Stimulated activated naive B cell treated with anti-CD40 and anti-IgM and Interleukin-4, amounts not matched to agents 10 μg/mL and 1 μg/mL and 100 μg/mL, for 72 hours (primary cell): Measurements from ENCODE around the gene TTLL1.

Experiments used
- ATAC-seq, 2 donors: fragments of 150-1000 bp; cut with Tn5 transposase; replicated peaks; 2 replicates each; pipeline ENCODE4 v1.10.0; 2021; ENCODE audit warnings: moderate library complexity in 1 of 2
- DNase-seq: peaks from one replicate; pipeline ENCODE4 v3.0.0; 2021
- H3K27ac Mint-ChIP-seq: one replicate; pipeline ENCODE4 v1.8.0; 2022; ENCODE audit warnings: mild to moderate bottlenecking, mixed read lengths
- H3K27me3 Mint-ChIP-seq, 2 donors: one replicate each; pipeline ENCODE4 v1.8.0; 2022; ENCODE audit warnings: mixed read lengths in 2 of 2
- H3K36me3 Mint-ChIP-seq, 2 donors: one replicate each; pipeline ENCODE4 v1.8.0; 2022; ENCODE audit warnings: mixed read lengths in 2 of 2, mild to moderate bottlenecking in 1 of 2
- H3K4me1 Mint-ChIP-seq, 2 donors: one replicate each; pipeline ENCODE4 v1.8.0; 2022; ENCODE audit warnings: mixed read lengths in 2 of 2, mild to moderate bottlenecking in 1 of 2
- H3K4me3 Mint-ChIP-seq, 2 donors: one replicate each; pipeline ENCODE4 v1.8.0; 2022; ENCODE audit warnings: mild to moderate bottlenecking in 2 of 2, mixed read lengths in 2 of 2, moderate library complexity in 1 of 2
- H3K9me3 Mint-ChIP-seq, 2 donors: one replicate each; pipeline ENCODE4 v1.8.0; 2022; ENCODE audit warnings: mixed read lengths in 2 of 2, mild to moderate bottlenecking in 1 of 2

Gene TTLL1

DNA sequence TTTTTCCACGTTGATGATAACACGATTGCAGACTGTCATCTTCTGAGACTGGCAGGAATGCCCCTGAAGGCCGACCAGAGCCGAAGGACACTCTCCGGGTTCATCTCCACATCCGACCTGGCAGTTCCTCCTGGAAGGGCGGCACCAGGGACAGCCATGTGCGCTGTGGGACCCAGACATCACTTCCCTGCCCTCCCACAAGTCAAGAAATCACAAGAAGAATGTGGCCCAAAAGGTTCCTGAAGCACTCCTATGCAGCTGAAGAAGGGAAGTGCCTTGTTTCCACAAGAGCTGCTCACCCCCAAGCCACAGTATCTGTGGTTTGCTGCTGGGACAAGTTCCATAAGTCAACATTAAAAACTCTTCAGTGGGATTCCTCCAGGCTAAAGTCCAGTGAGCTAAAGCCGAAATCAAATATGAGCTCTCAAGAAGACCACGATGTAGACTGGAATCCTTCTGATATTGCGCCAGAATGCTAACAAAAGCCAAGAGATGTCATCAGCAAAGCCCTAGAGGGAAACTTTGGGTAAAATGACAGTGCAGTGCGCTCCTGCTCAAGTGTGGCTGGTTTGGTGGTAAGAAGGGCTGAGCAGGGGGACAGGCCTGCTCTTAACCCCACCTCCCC lies 95.4 kb downstream of the TTLL1 start:
- Mint-ChIP-seq H3K9me3 (no peaks in the 10 kb centered on the region), H3K27me3 (no peaks in the 10 kb centered on the region), H3K27ac (no peak overlapping the region), H3K4me1 (peaks cover 49 to 83% of the 10 kb centered on the region in 2 donors), H3K36me3 (peaks cover 11 to 18% of the 10 kb centered on the region in 2 donors), H3K4me3 (no peak overlapping the region)
- DNase-seq, result no peak
- no peak for ATAC-seq

GRCh38 chr22:42992886-42993479 lies 96.2 kb downstream of the TTLL1 start:
- no peak for DNase-seq
- Mint-ChIP-seq H3K27ac (no peak overlapping the region), H3K27me3 (no peaks in the 10 kb centered on the region), H3K4me1 (peaks cover 43 to 75% of the 10 kb centered on the region in 2 donors), H3K9me3 (no peaks in the 10 kb centered on the region), H3K4me3 (no peak overlapping the region), H3K36me3 (peaks cover 11 to 18% of the 10 kb centered on the region in 2 donors)
- ATAC-seq, result no peak

GRCh38 chr22:42992092-42992491 lies 97.1 kb downstream of the TTLL1 start:
- Mint-ChIP-seq H3K4me3 (no peak overlapping the region), H3K27me3 (no peaks in the 10 kb centered on the region), H3K36me3 (peaks cover 11 to 18% of the 10 kb centered on the region in 2 donors), H3K4me1 (peaks cover 39 to 67% of the 10 kb centered on the region in 2 donors), H3K27ac (no peak overlapping the region), H3K9me3 (no peaks in the 10 kb centered on the region)
- ATAC-seq, result no peak
- no peak for DNase-seq

DNA sequence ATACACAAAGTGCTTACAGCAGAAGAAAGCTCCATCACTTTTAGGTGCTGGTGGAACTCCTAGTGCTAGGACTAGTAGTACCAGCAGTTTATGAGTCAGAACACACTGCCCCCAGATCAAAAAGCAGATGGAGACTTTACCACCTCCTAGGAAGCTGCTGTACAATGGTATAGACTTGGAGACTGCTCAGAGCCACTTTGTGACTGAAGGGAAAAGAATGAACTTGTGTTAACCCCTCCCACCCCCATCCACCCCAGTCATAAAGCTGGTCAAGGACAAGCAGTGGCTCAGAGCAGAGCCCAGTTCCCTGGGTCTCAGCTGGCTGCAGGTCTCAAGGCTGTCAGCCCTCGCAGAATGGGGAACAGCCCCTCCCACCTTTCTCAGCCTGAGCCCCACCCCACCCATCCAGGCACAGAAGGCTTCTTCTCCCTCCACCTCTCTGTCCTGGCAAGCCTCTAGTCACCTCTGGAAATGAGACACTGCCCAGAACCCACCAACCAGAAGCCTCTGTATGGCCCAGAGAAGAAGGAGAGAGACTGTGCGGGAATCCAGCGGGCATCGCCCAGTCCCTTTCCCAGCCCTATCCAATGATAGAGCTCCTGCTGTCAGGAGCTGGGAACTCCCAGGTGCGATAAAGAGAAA lies 98.1 kb downstream of the TTLL1 start:
- peak in 1 of 2 donors; percentile 27 for ATAC-seq
- peaks cover 42 to 69% of the 10 kb centered on the region in 2 donors for H3K4me1 Mint-ChIP-seq
- H3K27me3 Mint-ChIP-seq, result no peaks in the 10 kb centered on the region
- H3K36me3 Mint-ChIP-seq, result peaks cover 10 to 15% of the 10 kb centered on the region in 2 donors
- no peaks in the 10 kb centered on the region for H3K9me3 Mint-ChIP-seq
- H3K4me3 Mint-ChIP-seq, result no peak overlapping the region
- DNase-seq, result no peak
- peak overlapping the region; percentile 25 for H3K27ac Mint-ChIP-seq

DNA sequence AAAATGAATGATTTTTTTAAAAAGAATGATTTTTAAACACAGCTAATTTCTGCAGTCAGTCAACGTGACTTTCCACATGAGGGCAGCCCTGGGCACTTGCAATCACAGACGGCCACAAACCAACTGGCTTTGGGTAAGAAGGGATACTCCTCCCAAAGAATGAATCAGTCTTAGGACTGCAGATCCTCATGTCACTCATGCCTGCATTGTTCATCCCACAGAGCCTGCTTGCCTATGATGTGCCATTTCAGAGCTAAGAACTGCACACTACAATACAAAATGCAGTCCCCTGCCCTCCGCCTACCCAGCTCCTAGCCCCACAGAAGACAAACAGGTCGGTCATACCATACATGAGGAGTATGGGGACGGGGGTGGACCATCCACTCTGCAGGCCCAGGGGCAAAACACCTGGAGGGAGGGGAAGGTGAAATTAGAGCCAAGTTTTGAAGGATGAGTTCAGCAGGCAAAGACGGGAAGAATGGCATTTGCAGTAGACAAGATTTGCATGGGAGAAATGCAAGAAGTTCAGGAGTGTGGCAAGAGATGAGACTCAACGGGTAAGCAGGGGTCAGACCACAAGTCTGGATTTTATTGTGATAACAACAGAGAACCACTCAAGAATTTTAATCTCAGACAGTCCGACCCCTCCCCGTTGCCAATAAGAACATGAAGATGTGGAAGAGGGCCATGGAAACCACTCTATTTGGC lies 98.9 kb downstream of the TTLL1 start:
- Mint-ChIP-seq H3K36me3 (peaks cover 10 to 18% of the 10 kb centered on the region in 2 donors), H3K4me3 (no peak overlapping the region), H3K4me1 (peaks cover 48 to 69% of the 10 kb centered on the region in 2 donors), H3K27me3 (no peaks in the 10 kb centered on the region), H3K27ac (no peak overlapping the region), H3K9me3 (no peaks in the 10 kb centered on the region)
- ATAC-seq, result no peak
- DNase-seq, result no peak
